PFSK-1 (cell line): Measurements from ENCODE around the gene ATF7IP2.

Experiments used
- FOXP2 ChIP-seq: optimal IDR thresholded peaks from 2 replicates; pipeline ENCODE3; 2011; ENCODE audit warnings: borderline replicate concordance, control low read depth, inconsistent platforms; ENCODE audit not compliant: insufficient read depth; ENCODE audit errors: extremely low read length, extremely low read depth
- POLR2AphosphoS5 ChIP-seq: IDR thresholded peaks from 2 replicates; pipeline ENCODE4 v1.6.1; 2012; ENCODE audit warnings: low read depth, mild to moderate bottlenecking, control low read depth, low read length, moderate library complexity
- REST ChIP-seq, 2 experiments: IDR thresholded peaks; 2 replicates each; pipeline versions ENCODE4 v1.6.1 to v1.8.0; 2011 to 2012; ENCODE audit warnings: low read depth in 2 of 2, low read length in 2 of 2, control low read depth in 1 of 2, inconsistent platforms in 1 of 2, mild to moderate bottlenecking in 1 of 2, moderate library complexity in 1 of 2; ENCODE audit not compliant: insufficient read depth in 1 of 2
- SIN3A ChIP-seq: IDR thresholded peaks from 2 replicates; pipeline ENCODE4 v1.6.1; 2012; ENCODE audit warnings: mild to moderate bottlenecking, low read length, moderate library complexity, borderline replicate concordance; ENCODE audit not compliant: insufficient read depth
- TAF1 ChIP-seq: IDR thresholded peaks from 2 replicates; pipeline ENCODE4 v1.6.1; 2012; ENCODE audit warnings: low read length, control low read depth, borderline replicate concordance; ENCODE audit not compliant: insufficient read depth

Gene ATF7IP2

DNA sequence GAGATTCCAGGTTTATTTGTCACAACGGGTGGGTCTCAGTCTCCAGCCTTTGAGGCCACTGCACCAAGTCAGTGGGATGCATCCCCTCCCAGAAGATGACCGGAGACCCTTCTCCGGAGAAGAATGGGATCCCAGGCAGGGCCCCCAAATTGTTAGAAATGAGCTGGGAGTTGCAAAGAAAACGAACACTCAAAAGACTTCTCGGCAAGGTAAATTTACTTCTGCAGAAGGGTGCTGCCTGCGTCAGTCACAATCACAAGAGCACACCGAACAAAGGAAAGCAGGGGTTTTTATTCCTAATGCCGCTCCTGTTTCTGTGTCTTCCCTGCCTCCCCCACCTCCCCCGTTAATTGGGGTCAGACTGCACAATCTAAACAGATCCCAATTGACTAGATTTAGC is 61.4 kb downstream of the ATF7IP2 start:
- no peak for TF ChIP-seq REST (IDR thresholded peaks at IDR 0.05; ENCODE audit: insufficient read depth in 1 of 2, low read depth in 2 of 2, low read length in 2 of 2)
- TF ChIP-seq POLR2AphosphoS5, result no peak
- no peak for TF ChIP-seq SIN3A

GRCh38 chr16:10453159-10453510 is 67.3 kb downstream of the ATF7IP2 start:
- TF ChIP-seq TAF1 (no peak), REST (IDR thresholded peaks at IDR 0.05; ENCODE audit: insufficient read depth in 1 of 2, low read depth in 2 of 2, low read length in 2 of 2) (no peak), POLR2AphosphoS5 (no peak), SIN3A (no peak), FOXP2 (no peak)

GRCh38 chr16:10465821-10466220 is 80.0 kb downstream of the ATF7IP2 start:
- no peak for TF ChIP-seq POLR2AphosphoS5
- TF ChIP-seq SIN3A, result no peak
- no peak for TF ChIP-seq FOXP2
- no peak for TF ChIP-seq REST (IDR thresholded peaks at IDR 0.05; ENCODE audit: insufficient read depth in 1 of 2, low read depth in 2 of 2, low read length in 2 of 2)
- no peak for TF ChIP-seq TAF1

DNA sequence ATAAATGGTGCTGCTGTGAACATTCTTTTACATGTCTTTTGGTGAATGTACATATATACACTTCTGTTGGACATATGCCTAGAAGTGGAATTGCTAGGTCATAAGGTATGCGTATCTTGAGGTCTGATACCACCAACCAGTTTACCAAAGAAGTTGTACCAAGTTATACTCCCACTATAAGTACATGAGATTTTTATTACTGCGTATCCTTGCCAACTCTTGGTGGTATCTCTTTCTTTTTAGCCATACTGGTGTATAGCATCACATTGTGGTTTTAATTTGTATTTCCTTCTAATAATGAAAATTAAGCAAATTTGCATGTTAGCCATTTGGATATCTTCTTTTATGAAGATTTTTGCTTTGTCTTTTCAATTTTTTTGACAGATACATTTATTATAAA is 80.5 kb downstream of the ATF7IP2 start:
- TF ChIP-seq REST (IDR thresholded peaks at IDR 0.05; ENCODE audit: insufficient read depth in 1 of 2, low read depth in 2 of 2, low read length in 2 of 2) (no peak), POLR2AphosphoS5 (no peak), SIN3A (no peak), FOXP2 (no peak), TAF1 (no peak)

GRCh38 chr16:10466861-10467260 is 81.0 kb downstream of the ATF7IP2 start:
- TF ChIP-seq SIN3A (no peak), POLR2AphosphoS5 (no peak), REST (IDR thresholded peaks at IDR 0.05; ENCODE audit: insufficient read depth in 1 of 2, low read depth in 2 of 2, low read length in 2 of 2) (no peak), FOXP2 (no peak), TAF1 (no peak)
